Ramos (cell line): ENCODE data around the gene RNF114.

ENCODE experiments used
- in situ Hi-C: fragments of 300-500 bp; cut with MboI; formaldehyde crosslinking; loops from one replicate; pipeline ENCODE4 v1.14.3; 2022; ENCODE audit warnings: low sequenced_read_pairs; ENCODE audit not compliant: unreplicated experiment

The RNF114 gene

GRCh38 chr20:49936153-49937026 lies at the start of gene RNF114:
Gene RNF114 (plus strand): TSS chr20:49936397. CDS start chr20:49936413, 16 bp downstream.
- in situ Hi-C loops: no loop called here

- in situ Hi-C loops: loop anchor here (10.0 kb wide), 2 partner anchors 282 to 342 kb away; no protein-coding TSS in a partner anchor
Observed at GRCh38 chr20:49886571-49887213, 49.5 kb upstream of the RNF114 start.

GRCh38 chr20:49887251-49888211 lies 48.7 kb upstream of the RNF114 start:
- in situ Hi-C loops: loop anchor here (10.0 kb wide), 2 partner anchors 283 to 343 kb away; no protein-coding TSS in a partner anchor

GRCh38 chr20:49888212-49889000 lies 47.8 kb upstream of the RNF114 start:
- in situ Hi-C loops: loop anchor here (10.0 kb wide), 2 partner anchors 284 to 344 kb away; no protein-coding TSS in a partner anchor

GRCh38 chr20:49889001-49889934 lies 46.9 kb upstream of the RNF114 start:
- in situ Hi-C loops: loop anchor here (10.0 kb wide), 2 partner anchors 284 to 344 kb away; no protein-coding TSS in a partner anchor

- in situ Hi-C loops: loop anchor here (10.0 kb wide), 3 partner anchors 285 to 555 kb away; no protein-coding TSS in a partner anchor
Observed at GRCh38 chr20:49889935-49890333, 46.3 kb upstream of the RNF114 start.

- in situ Hi-C loops: loop anchor here (10.0 kb wide), 1 partner anchor 556 kb away; no protein-coding TSS in a partner anchor
Observed at GRCh38 chr20:49890471-49891361, 45.5 kb upstream of the RNF114 start.

- in situ Hi-C loops: loop anchor here (10.0 kb wide), 1 partner anchor 557 kb away; no protein-coding TSS in a partner anchor
Observed at GRCh38 chr20:49891476-49892110, 44.6 kb upstream of the RNF114 start.

- in situ Hi-C loops: loop anchor here (10.0 kb wide), 1 partner anchor 557 kb away; no protein-coding TSS in a partner anchor
Observed at GRCh38 chr20:49892260-49892659, 43.9 kb upstream of the RNF114 start.

- in situ Hi-C loops: loop anchor here (10.0 kb wide), 1 partner anchor 558 kb away; no protein-coding TSS in a partner anchor
Observed at GRCh38 chr20:49892817-49893216, 43.4 kb upstream of the RNF114 start.

- in situ Hi-C loops: loop anchor here (10.0 kb wide), 1 partner anchor 559 kb away; no protein-coding TSS in a partner anchor
Observed at GRCh38 chr20:49893242-49894072, 42.7 kb upstream of the RNF114 start.

- in situ Hi-C loops: loop anchor here (10.0 kb wide), 1 partner anchor 559 kb away; no protein-coding TSS in a partner anchor
Observed at GRCh38 chr20:49894073-49894470, 42.1 kb upstream of the RNF114 start.

GRCh38 chr20:49895474-49896093 lies 40.6 kb upstream of the RNF114 start:
- in situ Hi-C loops: loop anchor here (10.0 kb wide), 1 partner anchor 561 kb away; no protein-coding TSS in a partner anchor

- in situ Hi-C loops: loop anchor here (10.0 kb wide), 1 partner anchor 561 kb away; no protein-coding TSS in a partner anchor
Observed at GRCh38 chr20:49896204-49896603, 40.0 kb upstream of the RNF114 start.
